Pons (tissue), 1 donor: Measurements from ENCODE around the gene RXYLT1.
"Not testable (repeated sequence)": the region's sequence is repeated elsewhere in the genome, so short reads cannot be mapped to it uniquely, and the experiment has no call there.

Experiments used
- DNase-seq: peaks from one replicate; pipeline ENCODE4 v3.0.0-alpha.2; 2016; ENCODE audit warnings: low spot score

The RXYLT1 gene

DNA sequence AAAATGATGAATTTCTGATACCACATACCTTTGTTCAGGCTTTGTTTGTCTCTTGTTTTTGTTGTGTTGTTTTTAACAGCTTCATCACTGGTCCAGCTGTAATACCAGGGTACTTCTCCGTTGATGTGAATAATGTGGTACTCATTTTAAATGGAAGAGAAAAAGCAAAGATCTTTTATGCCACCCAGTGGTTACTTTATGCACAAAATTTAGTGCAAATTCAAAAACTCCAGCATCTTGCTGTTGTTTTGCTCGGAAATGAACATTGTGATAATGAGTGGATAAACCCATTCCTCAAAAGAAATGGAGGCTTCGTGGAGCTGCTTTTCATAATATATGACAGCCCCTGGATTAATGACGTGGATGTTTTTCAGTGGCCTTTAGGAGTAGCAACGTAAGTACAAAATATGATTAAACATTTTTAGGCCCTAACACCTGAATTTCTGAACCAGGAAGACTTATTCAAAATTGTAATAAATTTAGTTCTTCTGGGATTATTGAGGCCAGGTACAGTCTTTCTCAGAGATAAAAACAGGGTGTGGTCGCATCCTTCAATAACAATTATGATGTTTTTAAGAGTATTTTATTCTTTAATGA lies 22.4 kb downstream of the RXYLT1 start:
- DNase-seq, result peak; percentile 77

DNA sequence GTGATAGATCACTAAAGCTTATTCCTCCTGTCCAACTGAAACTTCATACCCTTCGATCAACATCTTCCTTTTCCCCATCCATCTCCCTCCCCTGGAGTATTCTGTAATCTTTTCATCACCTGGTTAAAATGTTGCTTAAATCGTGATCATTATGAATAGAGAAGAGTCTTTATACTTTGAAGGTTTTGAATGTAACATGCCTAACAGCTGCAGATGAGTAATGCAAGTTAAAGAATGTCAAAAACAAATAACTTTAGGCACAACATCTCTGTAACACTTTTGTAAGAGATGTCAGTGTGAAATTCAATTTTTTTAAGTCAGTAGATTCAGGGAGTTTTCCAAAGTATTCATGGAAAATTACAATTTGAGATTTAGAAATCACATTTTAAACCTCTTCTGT lies 25.0 kb downstream of the RXYLT1 start:
- no peak for DNase-seq

DNA sequence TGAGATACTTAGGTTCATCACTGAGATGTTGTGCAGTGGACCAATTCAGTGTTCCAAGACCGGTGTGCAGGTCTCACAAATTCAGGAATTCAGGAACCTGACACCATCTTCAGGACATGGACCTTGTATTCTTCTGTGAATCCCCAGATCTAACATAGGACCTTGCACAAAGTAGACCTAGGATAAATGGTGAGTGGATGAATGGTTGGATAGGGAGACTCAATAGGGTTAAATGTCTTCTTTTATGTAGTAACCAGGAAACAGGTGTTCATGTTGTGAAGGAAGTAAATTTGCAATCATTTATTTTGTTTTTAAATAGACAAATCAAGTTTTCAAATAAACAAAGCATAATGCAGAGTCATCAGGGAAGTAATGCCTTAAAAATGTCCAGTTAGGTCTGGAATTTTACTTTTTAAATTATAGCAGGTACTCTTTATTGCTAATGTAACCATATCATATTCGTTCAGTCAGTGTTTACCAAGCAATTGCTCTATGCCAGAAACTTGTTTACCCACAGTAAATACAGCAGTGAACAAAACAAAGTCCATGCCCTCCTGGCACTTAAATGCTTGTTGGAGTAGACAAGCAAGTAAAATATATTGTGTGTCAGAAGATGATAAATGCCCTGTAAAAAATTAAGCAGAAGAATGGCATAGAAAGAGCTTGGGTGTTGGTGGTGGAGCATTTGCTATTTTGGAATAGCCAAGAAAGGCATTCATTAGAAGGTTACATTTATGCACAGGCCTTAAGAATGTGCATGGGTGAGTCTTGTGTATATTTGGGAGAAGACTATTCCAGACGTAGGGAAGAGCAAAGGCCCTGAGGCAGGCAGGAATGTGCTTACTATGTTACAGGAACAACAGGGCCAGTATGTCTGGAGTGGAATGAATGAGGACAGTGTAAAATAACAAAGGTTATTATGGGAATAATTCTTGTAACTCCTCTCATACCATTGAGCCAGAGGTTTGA lies 26.3 kb downstream of the RXYLT1 start:
- no peak for DNase-seq

DNA sequence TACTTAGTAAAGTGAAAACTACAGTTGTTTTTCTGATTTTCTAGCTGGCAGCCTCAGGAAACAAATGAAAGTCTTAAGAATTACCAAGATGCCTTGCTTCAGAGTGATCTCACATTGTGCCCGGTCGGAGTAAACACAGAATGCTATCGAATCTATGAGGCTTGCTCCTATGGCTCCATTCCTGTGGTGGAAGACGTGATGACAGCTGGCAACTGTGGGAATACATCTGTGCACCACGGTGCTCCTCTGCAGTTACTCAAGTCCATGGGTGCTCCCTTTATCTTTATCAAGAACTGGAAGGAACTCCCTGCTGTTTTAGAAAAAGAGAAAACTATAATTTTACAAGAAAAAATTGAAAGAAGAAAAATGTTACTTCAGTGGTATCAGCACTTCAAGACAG lies 28.9 kb downstream of the RXYLT1 start:
- no peak for DNase-seq

DNA sequence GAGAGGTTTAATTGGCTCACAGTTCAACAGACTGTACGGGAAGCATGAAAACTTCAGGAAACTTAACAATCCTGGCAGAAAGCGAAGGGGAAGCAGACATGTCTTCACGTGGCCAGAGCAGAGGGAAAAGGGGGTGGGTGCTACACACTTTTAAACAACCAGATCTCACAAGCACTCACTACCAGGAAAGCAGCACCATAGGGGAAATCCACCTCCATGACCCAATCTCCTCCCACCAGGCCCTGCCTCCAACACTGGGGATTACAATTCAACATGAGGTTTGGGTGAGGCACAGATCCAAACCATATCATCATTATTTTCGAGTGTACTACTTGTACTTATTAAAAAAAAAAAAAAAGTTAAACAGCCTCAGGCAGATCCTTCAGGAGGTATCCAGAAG lies 29.9 kb downstream of the RXYLT1 start:
- no peak for DNase-seq

DNA sequence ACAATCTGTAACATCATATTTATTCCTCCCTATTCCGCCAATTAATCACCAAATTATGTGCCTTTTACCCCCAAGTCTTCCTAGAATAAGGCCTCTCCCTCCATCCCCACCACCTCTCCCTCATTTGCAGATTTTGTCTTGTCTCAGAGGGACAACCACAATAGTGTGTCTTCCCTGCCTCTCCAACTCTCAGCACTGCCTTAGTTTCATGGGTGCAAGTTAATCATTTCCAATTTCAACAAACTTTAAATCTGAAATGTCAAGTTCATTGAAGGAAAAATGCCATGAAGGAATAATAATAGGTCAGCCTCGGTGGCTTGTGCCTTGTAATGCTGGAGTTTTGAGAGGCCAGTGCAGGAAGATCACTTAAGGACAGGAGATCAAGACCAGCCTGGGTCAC lies 31.6 kb downstream of the RXYLT1 start:
- no peak for DNase-seq

DNA sequence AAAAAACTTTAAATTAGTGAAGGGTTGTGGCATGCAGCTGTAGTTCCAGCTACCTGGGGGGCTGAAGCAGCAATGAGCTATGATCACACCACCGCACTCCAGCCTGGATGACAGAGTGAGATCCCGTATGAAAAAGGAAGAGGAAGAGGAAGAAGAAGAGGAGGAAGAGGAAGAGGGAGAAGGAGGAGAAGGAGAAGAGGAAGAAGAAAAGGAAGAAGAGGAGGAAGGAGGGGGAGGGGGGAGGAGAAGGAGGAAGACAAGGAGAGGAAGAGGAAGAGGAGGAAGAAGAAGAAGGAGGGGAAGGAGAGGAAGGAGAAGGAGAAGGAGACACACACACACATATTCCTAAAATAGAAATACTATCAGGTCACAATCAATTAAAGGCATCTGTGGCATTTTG lies 32.0 kb downstream of the RXYLT1 start:
- DNase-seq, result no peak

DNA sequence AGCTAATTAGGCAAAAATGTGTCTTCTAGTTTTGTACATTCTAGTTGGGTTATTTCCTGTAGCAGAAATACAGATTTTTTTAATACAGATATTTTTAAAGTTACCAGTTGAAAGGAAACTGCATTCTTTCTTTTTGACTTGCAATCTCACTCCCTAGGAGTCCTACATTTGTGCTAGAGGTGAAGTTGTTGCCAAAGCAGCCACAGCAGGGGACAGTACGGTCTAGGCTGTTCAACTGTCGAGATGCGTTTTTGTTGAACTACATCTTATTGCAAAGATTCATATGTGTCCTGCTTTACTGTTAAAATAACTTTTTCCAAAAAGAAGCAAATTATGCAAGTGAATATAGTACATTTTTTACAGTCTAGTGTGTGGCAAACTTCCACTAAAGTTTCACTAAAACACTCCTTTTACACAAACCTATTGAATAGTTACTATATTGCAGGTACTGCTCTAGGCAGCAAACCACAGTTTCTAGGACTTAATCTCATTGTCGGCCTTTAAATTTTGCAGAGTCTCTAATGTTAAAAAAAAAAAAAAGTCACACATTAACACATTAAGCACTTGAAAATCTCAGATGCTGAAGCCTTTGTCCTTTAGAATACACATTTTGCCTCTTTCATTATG lies 34.5 kb downstream of the RXYLT1 start:
- DNase-seq, result no peak

DNA sequence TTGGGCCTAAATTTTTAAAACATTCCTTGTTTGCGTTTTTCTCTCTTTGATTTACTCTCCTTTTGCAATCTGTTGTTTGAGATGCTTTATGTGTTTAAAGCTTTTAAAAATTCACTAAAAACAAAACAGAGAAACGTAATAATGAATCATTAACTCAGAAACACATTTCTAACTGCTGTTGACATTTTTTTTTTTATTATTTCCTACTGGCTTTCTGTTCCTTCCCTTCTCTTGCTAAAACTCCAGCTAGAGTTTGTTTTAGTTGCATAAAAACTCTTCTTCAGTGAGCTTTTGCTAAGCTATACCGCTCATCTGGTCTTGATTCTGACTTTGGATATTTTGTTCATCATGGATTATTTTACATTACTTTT lies 35.8 kb downstream of the RXYLT1 start:
- no peak for DNase-seq

DNA sequence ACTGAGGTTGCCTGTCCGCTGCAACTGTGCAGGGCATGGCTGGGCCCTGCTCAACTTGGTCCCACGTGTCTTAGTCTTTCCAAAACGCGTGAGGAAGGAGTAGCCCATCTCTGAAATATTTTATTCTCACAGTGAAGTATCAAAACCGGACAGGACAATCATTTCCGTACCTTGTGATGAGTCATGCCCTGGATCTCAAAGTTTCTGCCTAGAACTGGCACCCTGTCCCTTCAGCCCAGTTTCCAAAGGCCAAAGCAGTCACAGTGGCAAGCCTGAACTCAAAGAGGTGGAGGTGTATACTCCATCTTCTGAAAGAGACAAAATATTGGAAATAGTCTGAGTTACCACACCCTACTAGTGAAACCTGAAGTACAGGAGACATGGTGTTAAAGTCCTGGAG lies 36.3 kb downstream of the RXYLT1 start:
- DNase-seq, result no peak

DNA sequence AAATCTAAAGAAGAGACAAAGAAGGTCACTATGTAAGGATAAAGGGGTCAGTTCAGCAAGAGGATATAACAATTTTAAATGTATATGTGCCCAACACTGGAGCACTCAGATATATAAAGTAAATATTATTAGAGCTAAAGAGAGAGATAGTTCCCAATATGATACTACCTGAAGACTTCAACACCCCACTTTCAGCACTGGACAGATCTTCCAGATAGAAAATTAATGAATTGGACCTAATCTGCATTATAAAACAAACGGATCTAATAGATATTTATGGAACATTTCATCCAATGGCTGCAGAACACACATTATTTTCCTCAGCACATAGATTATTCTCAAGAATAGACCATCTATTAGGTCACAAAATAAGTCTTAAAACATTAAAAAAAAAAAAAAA lies 40.7 kb downstream of the RXYLT1 start:
- DNase-seq, result no peak

DNA sequence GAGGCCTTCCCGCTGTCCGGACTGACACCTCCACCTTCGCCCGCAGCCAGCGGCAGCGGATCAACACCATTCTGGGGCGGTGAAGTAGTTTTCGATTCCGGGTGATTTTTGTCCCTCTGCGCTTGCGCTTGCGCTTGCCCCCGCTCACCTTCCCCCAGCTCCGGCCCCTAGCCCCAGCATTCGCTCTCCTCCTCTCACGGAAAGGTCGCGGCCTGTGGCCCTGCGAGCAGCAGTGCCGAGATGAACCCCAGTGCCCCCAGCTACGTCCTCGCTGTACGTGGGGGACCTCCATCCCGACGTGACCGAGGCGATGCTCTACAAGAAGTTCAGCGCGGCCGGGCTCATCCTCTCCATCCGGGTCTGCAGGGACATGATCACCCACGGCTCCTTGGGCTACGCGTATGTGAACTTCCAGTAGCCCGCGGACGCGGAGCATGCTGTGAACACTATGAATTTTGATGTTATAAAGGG lies 42.1 kb downstream of the RXYLT1 start:
- DNase-seq, result no peak

DNA sequence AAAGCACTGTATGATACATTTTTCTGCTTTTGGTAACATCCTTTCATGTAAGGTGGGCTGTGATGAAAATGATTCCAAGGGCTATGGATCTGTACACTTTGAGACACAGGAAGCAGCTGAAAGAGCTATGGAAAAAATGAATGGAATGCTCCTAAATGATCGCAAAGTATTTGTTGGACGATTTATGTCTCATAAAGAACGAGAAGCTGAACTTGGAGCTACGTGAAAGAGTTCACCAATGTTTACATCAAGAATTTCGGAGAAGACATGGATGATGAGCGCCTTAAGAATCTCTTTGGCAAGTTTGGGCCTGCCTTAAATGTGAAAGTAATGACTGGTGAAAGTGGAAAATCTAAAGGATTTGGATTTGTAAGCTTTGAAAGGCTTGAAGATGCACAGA lies 42.6 kb downstream of the RXYLT1 start:
- no peak for DNase-seq

DNA sequence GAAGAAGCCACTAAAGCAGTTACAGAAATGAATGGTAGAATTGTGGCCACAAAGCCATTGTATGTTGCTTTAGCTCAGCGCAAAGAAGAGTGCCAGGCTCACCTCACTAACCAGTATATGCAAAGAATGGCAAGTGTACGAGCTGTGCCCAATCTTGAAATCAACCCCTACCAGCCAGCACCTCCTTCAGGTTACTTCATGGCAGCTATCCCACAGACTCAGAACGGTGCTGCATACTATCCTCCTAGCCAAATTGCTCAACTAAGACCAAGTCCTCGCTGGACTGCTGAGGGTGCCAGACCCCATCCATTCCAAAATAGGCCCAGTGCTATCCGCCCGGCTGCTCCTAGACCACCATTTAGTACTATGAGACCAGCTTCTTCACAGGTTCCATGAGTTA lies 43.3 kb downstream of the RXYLT1 start:
- no peak for DNase-seq

DNA sequence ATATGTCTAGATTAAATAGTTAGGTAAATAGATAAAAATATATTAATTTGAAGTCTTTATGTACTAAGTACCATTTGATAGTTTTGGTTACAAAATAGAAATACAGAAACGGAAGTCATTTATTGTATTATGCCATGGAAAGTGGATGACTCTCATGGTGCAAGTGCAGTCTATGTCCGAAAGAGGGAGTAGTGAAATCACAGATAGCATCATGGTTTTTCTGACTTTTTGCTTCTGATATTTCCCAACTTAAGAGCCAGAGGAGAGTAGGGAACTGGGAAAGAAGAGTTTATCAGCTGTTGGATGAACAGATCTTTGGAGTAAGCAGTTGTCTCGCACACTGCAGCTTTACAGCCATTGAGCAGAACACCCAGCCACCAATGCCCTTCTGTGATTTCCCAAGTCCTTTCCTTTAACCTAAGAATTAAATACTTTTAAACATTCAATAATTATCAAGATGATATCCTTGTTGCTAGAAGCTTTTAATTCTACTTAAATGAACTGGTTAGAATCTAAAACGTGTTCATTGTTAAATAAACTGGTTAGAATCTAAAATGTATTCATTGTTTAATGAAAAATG lies 46.4 kb downstream of the RXYLT1 start:
- DNase-seq, result peak; percentile 77

DNA sequence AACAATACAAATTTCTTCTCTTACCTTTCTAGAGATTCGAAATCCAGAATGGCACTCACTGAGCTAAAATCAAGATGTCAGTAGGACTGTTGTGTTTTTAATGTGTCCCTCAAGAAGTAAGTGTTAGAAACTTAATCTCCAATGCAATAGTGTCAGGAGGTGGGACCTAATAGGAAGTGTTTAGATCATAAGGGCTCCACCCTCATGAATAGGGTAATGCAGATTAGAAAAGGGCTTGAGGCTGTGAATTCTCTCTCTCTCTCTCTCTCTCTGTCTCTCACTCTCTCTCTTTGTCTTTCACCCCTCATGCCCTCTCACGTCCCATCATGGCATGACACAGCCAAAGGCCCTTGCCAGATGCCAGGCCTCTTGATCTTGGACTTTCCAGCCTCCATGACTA lies 49.2 kb downstream of the RXYLT1 start:
- no peak for DNase-seq

DNA sequence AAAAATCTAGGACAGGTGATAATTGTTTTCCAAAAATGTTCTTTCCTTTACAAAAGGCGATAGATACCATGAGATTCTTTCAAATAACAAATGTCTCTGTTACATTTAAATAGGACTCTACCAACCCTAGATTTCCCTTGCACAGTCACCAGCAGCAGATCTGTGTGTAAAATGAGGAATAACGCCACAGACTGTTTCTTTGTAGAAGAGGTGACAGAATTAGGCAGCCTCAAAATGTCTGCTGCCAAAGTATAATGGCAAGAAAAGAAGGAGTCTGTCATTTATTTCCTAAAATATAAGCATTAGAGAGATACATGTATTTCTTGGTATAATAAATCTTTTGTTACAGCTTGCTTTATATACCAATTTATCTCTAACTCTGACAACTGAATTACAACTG lies 56.3 kb downstream of the RXYLT1 start:
- DNase-seq, result no peak

DNA sequence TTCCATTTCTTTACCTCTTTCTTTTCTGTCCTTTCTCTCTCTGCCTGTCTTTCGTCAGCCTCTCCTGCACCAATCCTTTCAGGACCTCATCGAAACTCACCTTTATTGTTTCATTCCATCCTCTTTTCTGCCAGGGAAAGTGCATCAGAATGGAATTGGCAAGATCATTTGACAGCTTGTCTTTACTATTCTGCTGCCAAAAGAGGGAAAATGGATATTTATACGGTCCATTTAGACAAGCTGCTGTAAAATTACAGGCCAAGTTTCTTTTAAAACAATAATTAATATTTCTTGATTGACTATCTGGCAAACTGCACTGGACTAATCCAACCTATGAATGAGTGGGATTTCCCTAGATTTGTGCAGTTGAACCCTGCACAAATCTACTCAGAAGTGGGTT lies 57.2 kb downstream of the RXYLT1 start:
- DNase-seq, result no peak

DNA sequence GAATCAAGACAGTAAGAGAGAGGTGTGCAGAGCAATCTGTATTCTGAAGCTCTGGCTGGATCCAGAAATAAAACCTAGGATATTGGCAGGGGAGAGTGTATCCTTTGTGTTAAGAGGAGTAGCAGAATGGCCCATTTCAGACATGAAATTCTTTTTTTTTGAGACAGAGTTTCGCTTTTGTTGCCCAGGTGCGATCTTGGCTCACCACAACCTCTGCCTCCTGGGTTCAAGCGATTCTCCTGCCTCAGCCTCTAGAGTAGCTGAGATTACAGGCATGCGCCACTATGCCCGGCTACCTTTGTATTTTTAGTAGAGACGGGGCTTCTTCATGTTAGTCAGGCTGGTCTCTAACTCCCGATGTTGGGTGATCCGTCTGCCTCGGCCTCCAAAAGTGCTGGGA lies 58.7 kb downstream of the RXYLT1 start:
- no peak for DNase-seq

DNA sequence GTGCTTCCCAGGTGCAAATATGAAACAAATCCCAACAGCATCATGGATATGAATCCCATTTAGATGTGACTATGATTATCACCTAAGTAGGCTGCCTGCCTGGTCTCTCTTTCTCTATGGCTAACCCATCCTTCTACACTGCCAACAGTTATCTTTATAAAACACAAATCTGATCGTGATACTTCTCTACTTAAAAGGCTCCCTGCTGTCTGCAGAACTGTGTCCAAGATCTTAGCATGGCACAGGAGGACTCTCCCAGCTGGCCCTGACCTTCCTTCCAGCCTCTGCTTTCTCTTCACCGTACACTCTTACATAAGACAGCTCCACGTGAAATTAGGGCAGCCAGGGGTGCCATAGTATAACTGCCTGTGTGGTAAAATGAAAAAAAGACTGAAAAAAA lies 61.3 kb downstream of the RXYLT1 start:
- no peak for DNase-seq

DNA sequence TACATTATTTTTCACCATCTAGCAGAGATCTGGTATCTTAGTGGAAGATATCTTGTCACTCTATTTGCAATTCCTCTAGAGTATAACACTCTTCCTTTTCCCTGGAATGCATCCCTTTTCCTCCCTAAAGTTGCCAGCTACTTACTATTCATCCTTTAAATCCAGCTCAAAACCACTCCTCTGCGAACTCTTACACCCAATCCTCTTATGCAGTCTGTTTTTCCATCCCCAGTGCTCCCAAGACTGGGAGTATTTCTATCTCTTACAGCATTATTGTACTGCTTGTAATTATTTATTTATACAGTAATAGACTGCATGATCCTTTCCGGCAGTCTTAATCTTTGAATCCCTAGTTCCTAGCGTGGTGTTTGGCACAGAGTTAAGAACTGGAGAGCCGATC lies 61.9 kb downstream of the RXYLT1 start:
- DNase-seq, result no peak

DNA sequence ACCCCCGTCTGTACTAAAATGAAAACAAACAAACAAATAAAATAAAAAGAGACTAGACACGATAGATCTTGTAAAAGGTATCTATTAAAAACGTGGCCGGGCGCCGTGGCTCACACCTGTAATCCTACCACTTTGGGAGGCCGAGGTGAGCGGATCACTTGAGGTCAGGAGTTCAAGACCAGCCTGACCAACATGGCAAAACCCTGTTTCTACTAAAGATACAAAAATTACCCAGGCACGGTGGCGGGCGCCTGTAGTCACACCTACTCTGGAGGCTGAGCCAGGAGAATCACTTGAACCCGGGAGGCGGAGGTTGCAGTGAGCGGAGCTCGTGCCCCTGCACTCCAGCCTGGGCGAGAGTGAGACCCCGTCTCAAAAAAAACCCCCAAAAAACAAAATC lies 63.0 kb downstream of the RXYLT1 start:
- DNase-seq, result not testable (repeated sequence)

DNA sequence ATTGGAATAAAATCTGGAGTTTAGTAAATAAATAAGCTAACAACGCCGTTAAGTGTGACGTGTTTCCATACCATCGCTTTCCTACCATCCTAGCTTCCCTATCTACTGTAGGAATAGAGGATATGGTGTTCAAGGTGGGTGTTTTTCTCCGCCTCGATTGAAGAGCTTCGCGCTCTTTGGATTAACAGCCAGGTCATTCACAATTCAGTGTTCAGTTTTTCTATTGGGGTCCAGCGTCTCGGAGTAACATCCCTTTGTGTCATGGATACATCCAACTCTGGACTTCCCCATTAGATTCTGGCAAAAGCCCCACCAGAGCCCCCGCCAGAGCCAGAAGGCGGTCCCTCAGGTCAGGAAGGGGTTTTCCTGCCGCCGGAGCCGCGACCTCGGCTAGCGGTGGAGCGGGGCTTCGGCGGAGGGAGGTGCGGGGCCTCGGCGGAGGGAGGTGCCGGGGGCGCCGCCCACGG lies 63.6 kb downstream of the RXYLT1 start:
- peak; percentile 47 for DNase-seq
